SU-DHL-6 (cell line): ENCODE results near the gene ORAI3.

Experiments used
- H2AFZ ChIP-seq: fragments of 200-600 bp; sonication (generic); 2 replicates; pipeline ENCODE4 v1.6.1; 2014; ENCODE audit warnings: low read depth, mild to moderate bottlenecking, moderate library complexity, mixed read lengths, antibody characterized with exemption, low read length; ENCODE audit not compliant: severe bottlenecking
- H3F3A ChIP-seq: fragments of 200-600 bp; shearing (Covaris generic); 2 replicates; pipeline ENCODE4 v1.6.0; 2016; ENCODE audit warnings: antibody characterized with exemption, mild to moderate bottlenecking; ENCODE audit not compliant: insufficient read depth
- H3K27ac ChIP-seq: fragments of 200-600 bp; sonication (generic); 2 replicates; pipeline ENCODE4 v1.5.1; 2016; ENCODE audit warnings: low read depth, mild to moderate bottlenecking, low read length, moderate library complexity, mixed read lengths
- H3K27me3 ChIP-seq: fragments of 200-600 bp; sonication (generic), shearing (Covaris generic); 2 replicates; pipeline ENCODE4 v1.6.0; 2014; ENCODE audit warnings: mild to moderate bottlenecking, low read length
- H3K36me3 ChIP-seq: fragments of 200-600 bp; sonication (generic); 2 replicates; pipeline ENCODE4 v1.6.1; 2014; ENCODE audit warnings: mild to moderate bottlenecking, low read length, mixed read lengths
- H3K4me2 ChIP-seq: fragments of 300-600, 200-600 bp; shearing (Covaris generic), sonication (generic); 2 replicates; pipeline ENCODE4 v1.6.0; 2014; ENCODE audit warnings: low read length, low read depth, mild to moderate bottlenecking; ENCODE audit not compliant: poor library complexity, severe bottlenecking
- H3K4me3 ChIP-seq: fragments of 200-600 bp; sonication (generic); 2 replicates; pipeline ENCODE4 v1.5.1; 2014; ENCODE audit warnings: antibody characterized with exemption, low read length, mild to moderate bottlenecking, mixed read lengths; ENCODE audit not compliant: insufficient read depth, poor library complexity, severe bottlenecking
- H3K79me2 ChIP-seq: fragments of 200-600 bp; sonication (generic); 2 replicates; pipeline ENCODE4 v1.6.1; 2014; ENCODE audit warnings: mild to moderate bottlenecking, low read length, moderate library complexity; ENCODE audit not compliant: insufficient read depth
- H3K9ac ChIP-seq: fragments of 200-600 bp; sonication (generic); 2 replicates; pipeline ENCODE4 v1.7.0; 2014; ENCODE audit warnings: mild to moderate bottlenecking, low read length
- H3K9me2 ChIP-seq: fragments of 200-600 bp; sonication (generic); replicated peaks from 2 replicates; pipeline ENCODE4 v1.6.1; 2014; ENCODE audit warnings: low read length; ENCODE audit not compliant: insufficient read depth
- H3K9me3 ChIP-seq: fragments of 200-600 bp; sonication (generic); 2 replicates; pipeline ENCODE4 v1.6.1; 2014; ENCODE audit warnings: low read length, mixed read lengths; ENCODE audit not compliant: insufficient read depth
- H4K20me1 ChIP-seq: fragments of 200-600 bp; sonication (generic); 2 replicates; pipeline ENCODE4 v1.6.1; 2014; ENCODE audit warnings: low read depth, mild to moderate bottlenecking, antibody characterized with exemption, low read length, moderate library complexity, mixed read lengths
- CTCF ChIP-seq: fragments of 200-600 bp; sonication (generic); IDR thresholded peaks from one replicate; pipeline ENCODE4 v1.5.1; 2017; ENCODE audit warnings: antibody characterized with exemption, mild to moderate bottlenecking, low read length, moderate library complexity; ENCODE audit not compliant: insufficient read depth, poor library complexity, severe bottlenecking
- EZH2phosphoT487 ChIP-seq: fragments of 200-600 bp; sonication (generic), shearing (Covaris generic); conservative IDR thresholded peaks from 2 replicates; pipeline ENCODE4 v1.6.1; 2018; ENCODE audit warnings: mild to moderate bottlenecking, antibody characterized with exemption, low read length, moderate library complexity, mixed read lengths

Gene ORAI3

GRCh38 chr16:30986129-30986991 is 37.5 kb downstream of the ORAI3 start:
- Histone ChIP-seq H4K20me1 (no peaks in the 10 kb centered on the region), H3K9me3 (no peaks in the 10 kb centered on the region), H3K4me3 (no peak overlapping the region), H3K4me2 (no peak overlapping the region), H3K9me2 (no peaks in the 10 kb centered on the region), H3K27me3 (no peaks in the 10 kb centered on the region), H3K27ac (no peak overlapping the region), H3K9ac (no peak overlapping the region), H3K36me3 (no peaks in the 10 kb centered on the region), H3K79me2 (no peaks in the 10 kb centered on the region), H3F3A (no peaks in the 10 kb centered on the region; the same call in 1 of the 2 replicates), H2AFZ (no peak overlapping the region)
- no peak for TF ChIP-seq EZH2phosphoT487
- no peak for TF ChIP-seq CTCF

DNA sequence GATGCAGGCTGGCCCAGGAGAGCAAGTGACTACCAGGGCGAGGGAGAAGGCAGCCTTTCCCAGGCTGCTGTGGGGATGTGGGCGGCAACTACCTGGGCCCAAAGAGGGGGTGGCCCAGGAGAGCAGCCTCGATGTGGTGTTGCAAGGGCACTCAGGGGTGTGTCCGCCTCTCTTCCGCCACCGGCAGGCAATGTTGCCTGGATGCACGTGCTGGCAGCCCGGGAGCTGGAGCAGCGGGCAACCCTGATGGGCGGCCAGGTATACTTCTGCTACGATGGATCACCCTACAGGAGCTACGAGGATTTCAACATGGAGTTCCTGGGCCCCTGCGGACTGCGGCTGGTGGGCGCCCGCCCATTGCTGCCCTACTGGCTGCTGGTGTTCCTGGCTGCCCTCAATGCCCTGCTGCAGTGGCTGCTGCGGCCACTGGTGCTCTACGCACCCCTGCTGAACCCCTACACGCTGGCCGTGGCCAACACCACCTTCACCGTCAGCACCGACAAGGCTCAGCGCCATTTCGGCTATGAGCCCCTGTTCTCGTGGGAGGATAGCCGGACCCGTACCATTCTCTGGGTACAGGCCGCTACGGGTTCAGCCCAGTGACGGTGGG is 38.8 kb downstream of the ORAI3 start:
- H3K27ac ChIP-seq, result no peak overlapping the region
- no peaks in the 10 kb centered on the region for H4K20me1 ChIP-seq
- H3K4me2 ChIP-seq, result no peak overlapping the region
- no peaks in the 10 kb centered on the region for H3K27me3 ChIP-seq
- H3K9me2 ChIP-seq, result no peaks in the 10 kb centered on the region
- no peaks in the 10 kb centered on the region; the same call in 1 of the 2 replicates for H3F3A ChIP-seq
- no peaks in the 10 kb centered on the region for H3K9me3 ChIP-seq
- no peak overlapping the region for H3K9ac ChIP-seq
- no peak for TF ChIP-seq EZH2phosphoT487
- no peak for TF ChIP-seq CTCF
- H3K4me3 ChIP-seq, result no peak overlapping the region
- H3K36me3 ChIP-seq, result no peaks in the 10 kb centered on the region
- no peaks in the 10 kb centered on the region for H3K79me2 ChIP-seq
- H2AFZ ChIP-seq, result no peak overlapping the region

DNA sequence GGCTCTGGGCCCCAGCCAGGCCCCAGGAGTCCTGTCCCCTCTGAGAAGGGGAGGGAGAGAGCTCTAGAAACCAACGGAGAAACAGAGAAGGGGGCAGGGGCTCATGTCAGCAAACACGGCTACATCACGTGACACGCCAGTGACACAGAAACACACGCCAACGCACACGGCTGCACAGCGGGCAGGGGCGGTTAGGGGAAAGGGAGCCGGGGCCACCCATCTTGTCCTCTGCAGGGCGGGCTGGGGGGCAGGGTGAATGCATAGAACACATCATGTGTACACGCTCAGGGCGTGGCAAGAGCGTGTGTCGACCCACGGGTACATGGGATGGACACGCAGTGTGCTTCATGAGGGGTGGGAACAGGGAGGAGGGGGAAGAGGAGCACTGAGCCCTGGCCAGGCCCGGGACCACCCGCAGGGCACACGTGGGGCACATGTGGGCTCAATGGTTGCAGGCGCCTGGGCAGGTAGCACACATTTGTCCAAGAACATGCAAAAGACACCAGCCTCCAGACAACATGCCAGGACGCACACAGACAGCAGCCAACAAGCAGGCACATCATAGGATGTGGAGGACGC is 40.7 kb downstream of the ORAI3 start:
- no peaks in the 10 kb centered on the region for H3K36me3 ChIP-seq

More for the DNA sequence above, 40.7 kb downstream of the ORAI3 start:
- no peaks in the 10 kb centered on the region for H3K9me3 ChIP-seq
- no peak overlapping the region for H3K9ac ChIP-seq
- H3F3A ChIP-seq, result no peaks in the 10 kb centered on the region
- no peaks in the 10 kb centered on the region for H3K27me3 ChIP-seq
- H3K9me2 ChIP-seq, result no peaks in the 10 kb centered on the region
- H3K4me2 ChIP-seq, result no peak overlapping the region
- H2AFZ ChIP-seq, result no peak overlapping the region
- no peak overlapping the region for H3K4me3 ChIP-seq
- TF ChIP-seq CTCF, result no peak
- H4K20me1 ChIP-seq, result no peaks in the 10 kb centered on the region
- H3K79me2 ChIP-seq, result no peaks in the 10 kb centered on the region
- no peak overlapping the region for H3K27ac ChIP-seq
